HCT116 (cell line): ENCODE measurements around the gene ZNF462. TPM values are rescaled to one million over a fixed set of nuclear protein-coding genes. Genes with fewer than 3 reads are reported as not detected.

Experiments used
- ATAC-seq: fragments of 200-7000 bp; cut with Tn5 transposase; 2 replicates; pipeline ENCODE4 v1.9.1; 2020; ENCODE audit warnings: mild to moderate bottlenecking, moderate library complexity
- BruUV-seq: library from RNA; stranded (reverse); fragments of 400-500 nt; replicated peaks from 2 replicates; lab custom pipeline; 2021; lab: Mats Ljungman, UMichigan
- CTCF ChIA-PET: fragments of 300-600 bp; sonication (Branson Sonifier 250); formaldehyde crosslinking; loops from one replicate; lab custom pipeline; 2021; ENCODE audit warnings: antibody characterized with exemption; lab: Charles Lee
- POLR2A ChIA-PET: fragments of 300-600, 350-600 bp; sonication (Branson Sonifier 250); formaldehyde crosslinking; loops from one replicate; lab custom pipeline; 2021; ENCODE audit warnings: antibody characterized with exemption; lab: Charles Lee
- RAD21 ChIA-PET, 2 experiments: fragments of 300-600 bp; sonication (Branson Sonifier 250); formaldehyde crosslinking; loops; one replicate each; lab custom pipeline; 2023; ENCODE audit warnings: low total read pairs in 2 of 2; ENCODE audit not compliant: uncharacterized antibody in 2 of 2, unreplicated experiment in 2 of 2, low non-redundant PET in 1 of 2; lab: Charles Lee
- DNase-seq: peaks from one replicate; pipeline ENCODE4 v3.0.0-alpha.2; 2010; ENCODE audit warnings: low read depth, low spot score
- H2AFZ ChIP-seq: fragments of 200-600 bp; shearing (Covaris generic), sonication (generic); 2 replicates; pipeline ENCODE4 v1.6.1; 2017; ENCODE audit warnings: low read depth, mixed run types, mixed read lengths, antibody characterized with exemption, low read length; ENCODE audit not compliant: poor library complexity, severe bottlenecking
- H3K27ac ChIP-seq: 2 replicates; pipeline ENCODE4 v1.5.1; 2012; ENCODE audit warnings: low read depth, low read length
- H3K27me3 ChIP-seq: fragments of 200-600 bp; sonication (generic); 2 replicates; pipeline ENCODE4 v1.6.1; 2016; ENCODE audit warnings: mixed run types, low read length, mixed read lengths; ENCODE audit not compliant: insufficient read depth
- H3K36me3 ChIP-seq, 2 experiments: fragments of 200-500 bp in 1 of 2; fragments of 200-600 bp in 1 of 2; sonication (Bioruptor generic) in 1 of 2; sonication (generic) in 1 of 2; 2 replicates each; pipeline versions ENCODE4 v1.5.1 to v1.6.1; 2014 to 2016; ENCODE audit warnings: low read length in 2 of 2, inconsistent platforms in 1 of 2, mixed read lengths in 1 of 2, mixed run types in 1 of 2; ENCODE audit not compliant: insufficient read depth in 2 of 2, control insufficient read depth in 1 of 2
- H3K4me1 ChIP-seq, 2 experiments: fragments of 200-600 bp in 1 of 2; sonication (generic) in 1 of 2; 2 replicates each; pipeline versions ENCODE4 v1.5.1 to v1.6.1; 2012 to 2017; ENCODE audit warnings: low read length in 2 of 2, inconsistent platforms in 1 of 2, mild to moderate bottlenecking in 1 of 2, mixed read lengths in 1 of 2, mixed run types in 1 of 2, moderate library complexity in 1 of 2; ENCODE audit not compliant: insufficient read depth in 2 of 2, control insufficient read depth in 1 of 2
- H3K4me2 ChIP-seq: fragments of 200-600 bp; sonication (generic); 2 replicates; pipeline ENCODE4 v1.6.1; 2017; ENCODE audit warnings: mixed run types, low read length, mixed read lengths
- H3K4me3 ChIP-seq, 2 experiments: fragments of 200-600 bp in 1 of 2; sonication (generic) in 1 of 2; replicated peaks in 1 of 2; 2 replicates each; pipeline ENCODE4 v1.5.1; 2011 to 2016; ENCODE audit warnings: low read length in 2 of 2, control low read depth in 1 of 2, low read depth in 1 of 2, mild to moderate bottlenecking in 1 of 2, mixed read lengths in 1 of 2, mixed run types in 1 of 2
- H3K79me2 ChIP-seq: fragments of 200-600 bp; sonication (generic); 2 replicates; pipeline ENCODE4 v1.6.1; 2017; ENCODE audit warnings: mild to moderate bottlenecking, mixed run types, low read length, moderate library complexity, mixed read lengths; ENCODE audit not compliant: insufficient read depth
- H3K9ac ChIP-seq: fragments of 200-600 bp; sonication (generic); 2 replicates; pipeline ENCODE4 v1.6.1; 2016; ENCODE audit warnings: low read length, mixed read lengths
- H3K9me2 ChIP-seq: fragments of 200-600 bp; sonication (generic), shearing (Covaris generic); 2 replicates; pipeline ENCODE4 v1.6.1; 2017; ENCODE audit warnings: mixed run types, mild to moderate bottlenecking, moderate library complexity; ENCODE audit not compliant: insufficient read depth
- H3K9me3 ChIP-seq, 2 experiments: fragments of 200-500 bp in 1 of 2; fragments of 200-600 bp in 1 of 2; sonication (Bioruptor generic) in 1 of 2; sonication (generic) in 1 of 2; 2 replicates each; pipeline ENCODE4 v1.6.1; 2014 to 2017; ENCODE audit warnings: low read length in 2 of 2, mixed read lengths in 2 of 2, inconsistent platforms in 1 of 2, low read depth in 1 of 2, mild to moderate bottlenecking in 1 of 2, mixed run types in 1 of 2, moderate library complexity in 1 of 2; ENCODE audit not compliant: control insufficient read depth in 1 of 2, insufficient read depth in 1 of 2
- H4K20me1 ChIP-seq: fragments of 200-600 bp; sonication (generic), shearing (Covaris generic); 2 replicates; pipeline ENCODE4 v1.6.1; 2017; ENCODE audit warnings: mixed run types, mild to moderate bottlenecking, moderate library complexity; ENCODE audit not compliant: insufficient read depth
- CBX3 ChIP-seq: IDR thresholded peaks from 2 replicates; pipeline ENCODE4 v1.6.1; 2012; ENCODE audit warnings: low read depth
- ELF1 ChIP-seq: IDR thresholded peaks from 2 replicates; pipeline ENCODE4 v1.6.1; 2012; ENCODE audit warnings: low read depth, borderline replicate concordance
- EZH2phosphoT487 ChIP-seq: fragments of 200-600 bp; IDR thresholded peaks from 2 replicates; pipeline ENCODE4 v1.6.1; 2018; ENCODE audit warnings: antibody characterized with exemption, borderline replicate concordance
- FOSL1 ChIP-seq: IDR thresholded peaks from 2 replicates; pipeline ENCODE4 v1.6.1; 2012; ENCODE audit warnings: low read depth
- JUND ChIP-seq: IDR thresholded peaks from 2 replicates; pipeline ENCODE4 v1.6.1; 2012
- MAX ChIP-seq: IDR thresholded peaks from 2 replicates; pipeline ENCODE4 v1.6.1; 2012
- POLR2A ChIP-seq: IDR thresholded peaks from 2 replicates; pipeline ENCODE4 v1.7.0; 2011; ENCODE audit warnings: borderline replicate concordance; ENCODE audit not compliant: insufficient read depth, insufficient read length; ENCODE audit errors: extremely low read depth
- RAD21 ChIP-seq: IDR thresholded peaks from 2 replicates; pipeline ENCODE4 v1.6.1; 2012; ENCODE audit warnings: low read depth, mild to moderate bottlenecking
- SIN3A ChIP-seq: IDR thresholded peaks from 2 replicates; pipeline ENCODE4 v1.6.1; 2012; ENCODE audit warnings: low read depth
- SP1 ChIP-seq: IDR thresholded peaks from 2 replicates; pipeline ENCODE4 v1.6.1; 2012; ENCODE audit warnings: low read depth
- SRF ChIP-seq: IDR thresholded peaks from 2 replicates; pipeline ENCODE4 v1.6.1; 2012; ENCODE audit warnings: low read depth
- YY1 ChIP-seq: IDR thresholded peaks from 2 replicates; pipeline ENCODE4 v1.6.1; 2011; ENCODE audit warnings: low read length, low read depth, moderate library complexity, mild to moderate bottlenecking; ENCODE audit not compliant: insufficient replicate concordance; ENCODE audit errors: extremely low read depth
- ZBTB33 ChIP-seq: IDR thresholded peaks from 2 replicates; pipeline ENCODE4 v1.6.1; 2011; ENCODE audit warnings: mild to moderate bottlenecking, low read length, moderate library complexity; ENCODE audit not compliant: insufficient replicate concordance; ENCODE audit errors: extremely low read depth
- intact Hi-C: fragments of 100-400 bp; cut with micrococcal nuclease; formaldehyde crosslinking; loops from 2 replicates; pipeline ENCODE4 v1.10.0; 2022
- total RNA-seq: library from RNA; stranded (reverse); gene quantifications from one replicate; pipeline ENCODE4 v1.2.1, GENCODE V29; 2021; ENCODE audit not compliant: unreplicated experiment

ZNF462 gene
- total RNA-seq, 1 experiment from 2014 or later, result 18.1 TPM

GRCh38 chr9:106878081-106878837 lies 15.3 kb downstream of the ZNF462 start:
- H3K4me3 ChIP-seq, result no peak overlapping the region
- no peaks in the 10 kb centered on the region for H3K36me3 ChIP-seq
- no TSS peak for BruUV-seq
- H3K27ac ChIP-seq, result no peak overlapping the region
- ATAC-seq (no peak), DNase-seq (no peak)
- no peak overlapping the region for H2AFZ ChIP-seq
- no peak overlapping the region for H3K4me2 ChIP-seq
- H3K4me1 ChIP-seq, result no peaks in the 10 kb centered on the region
- CTCF ChIA-PET, result no interaction called here
- no peak overlapping the region for H3K9ac ChIP-seq
- no peaks in the 10 kb centered on the region for H3K9me2 ChIP-seq
- H3K79me2 ChIP-seq, result peaks cover 11% of the 10 kb centered on the region
- no peaks in the 10 kb centered on the region for H3K9me3 ChIP-seq
- POLR2A ChIA-PET, result no interaction called here
- no peaks in the 10 kb centered on the region for H4K20me1 ChIP-seq
- H3K27me3 ChIP-seq, result no peaks in the 10 kb centered on the region
- intact Hi-C loops, result no loop called here
- RAD21 ChIA-PET, result no interaction called here
- TF ChIP-seq JUND (no peak), POLR2A (no peak), FOSL1 (no peak), EZH2phosphoT487 (no peak), SRF (no peak), CBX3 (no peak), SP1 (no peak), RAD21 (no peak), ZBTB33 (no peak), MAX (no peak), SIN3A (no peak), ELF1 (no peak), YY1 (no peak)
